OCI-LY1 (cell line): Measurements from ENCODE around the gene HAUS3.

Source experiments
- EZH2 ChIP-seq: fragments of 200-600 bp; sonication (generic), shearing (Covaris generic); IDR thresholded peaks from 2 replicates; pipeline ENCODE4 v1.8.0; 2017; ENCODE audit warnings: borderline replicate concordance, mixed run types, mild to moderate bottlenecking, antibody characterized with exemption, low read length, moderate library complexity, mixed read lengths
- TF ChIP-seq, protein P1 (sequence below): fragments of 200-600 bp; sonication (generic), shearing (Covaris generic); IDR thresholded peaks from 2 replicates; pipeline ENCODE4 v1.5.1; 2017; ENCODE audit warnings: mild to moderate bottlenecking, antibody characterized with exemption, low read length, moderate library complexity, mixed read lengths

GRCh38 chr4:2283199-2283711 lies 41.3 kb upstream of the HAUS3 start:
- TF ChIP-seq, protein P1, sequence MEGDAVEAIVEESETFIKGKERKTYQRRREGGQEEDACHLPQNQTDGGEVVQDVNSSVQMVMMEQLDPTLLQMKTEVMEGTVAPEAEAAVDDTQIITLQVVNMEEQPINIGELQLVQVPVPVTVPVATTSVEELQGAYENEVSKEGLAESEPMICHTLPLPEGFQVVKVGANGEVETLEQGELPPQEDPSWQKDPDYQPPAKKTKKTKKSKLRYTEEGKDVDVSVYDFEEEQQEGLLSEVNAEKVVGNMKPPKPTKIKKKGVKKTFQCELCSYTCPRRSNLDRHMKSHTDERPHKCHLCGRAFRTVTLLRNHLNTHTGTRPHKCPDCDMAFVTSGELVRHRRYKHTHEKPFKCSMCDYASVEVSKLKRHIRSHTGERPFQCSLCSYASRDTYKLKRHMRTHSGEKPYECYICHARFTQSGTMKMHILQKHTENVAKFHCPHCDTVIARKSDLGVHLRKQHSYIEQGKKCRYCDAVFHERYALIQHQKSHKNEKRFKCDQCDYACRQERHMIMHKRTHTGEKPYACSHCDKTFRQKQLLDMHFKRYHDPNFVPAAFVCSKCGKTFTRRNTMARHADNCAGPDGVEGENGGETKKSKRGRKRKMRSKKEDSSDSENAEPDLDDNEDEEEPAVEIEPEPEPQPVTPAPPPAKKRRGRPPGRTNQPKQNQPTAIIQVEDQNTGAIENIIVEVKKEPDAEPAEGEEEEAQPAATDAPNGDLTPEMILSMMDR = no peak
- no peak for TF ChIP-seq EZH2
